Medulla oblongata (tissue), 1 donor: ENCODE results near the gene TRMT61A.
A peak's percentile ranks its signal among the peaks of the same experiment; 100 is the strongest.

Experiments used
- DNase-seq: peaks from one replicate; pipeline ENCODE4 v3.0.0-alpha.2; 2015; ENCODE audit errors: extremely low spot score

The TRMT61A gene

DNA sequence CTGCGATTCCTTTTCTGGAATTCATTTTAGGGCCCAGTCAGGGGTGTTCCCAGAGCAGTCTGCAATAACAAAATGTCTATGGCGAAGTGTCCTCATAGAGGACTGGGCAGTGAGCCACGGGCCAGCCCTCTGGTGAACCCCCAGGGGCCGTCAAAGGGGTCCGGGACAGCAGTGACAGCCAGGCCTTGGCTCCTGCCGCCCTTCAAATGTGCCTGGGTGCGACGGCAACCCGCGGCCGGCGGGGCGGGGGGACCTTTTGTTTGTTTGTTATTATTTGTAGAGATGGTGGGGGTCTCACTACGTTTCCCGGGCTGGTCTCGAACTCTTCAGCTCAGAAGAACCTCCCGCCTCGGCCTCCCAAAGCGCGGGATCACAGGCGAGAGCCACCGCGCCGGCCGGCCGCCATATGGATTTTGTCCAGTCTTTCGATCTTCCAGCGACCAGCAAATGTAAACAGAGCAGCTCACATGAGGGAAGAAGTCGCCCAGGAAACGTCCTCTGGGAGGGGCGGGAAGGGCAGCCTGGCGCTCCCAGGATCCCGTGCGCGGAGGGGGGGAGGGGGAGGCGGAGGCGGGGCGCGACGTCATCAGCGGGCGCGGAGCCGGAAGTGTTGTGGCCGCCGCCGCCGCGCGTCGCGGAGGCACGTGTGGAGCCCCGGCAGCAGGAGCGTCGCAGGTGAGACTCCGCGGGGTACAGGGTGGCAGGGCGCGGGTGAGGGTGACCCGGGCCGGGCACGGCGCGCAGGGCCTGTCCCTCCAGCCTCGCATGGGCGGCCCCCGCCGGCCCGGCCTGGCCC is at the start of gene TRMT61A:
Gene TRMT61A (plus strand): TSS at position 610 of the 796 bp plus-strand sequence. CDS start 783 bp downstream, outside the sequence.
- peak; percentile 94 for DNase-seq

DNA sequence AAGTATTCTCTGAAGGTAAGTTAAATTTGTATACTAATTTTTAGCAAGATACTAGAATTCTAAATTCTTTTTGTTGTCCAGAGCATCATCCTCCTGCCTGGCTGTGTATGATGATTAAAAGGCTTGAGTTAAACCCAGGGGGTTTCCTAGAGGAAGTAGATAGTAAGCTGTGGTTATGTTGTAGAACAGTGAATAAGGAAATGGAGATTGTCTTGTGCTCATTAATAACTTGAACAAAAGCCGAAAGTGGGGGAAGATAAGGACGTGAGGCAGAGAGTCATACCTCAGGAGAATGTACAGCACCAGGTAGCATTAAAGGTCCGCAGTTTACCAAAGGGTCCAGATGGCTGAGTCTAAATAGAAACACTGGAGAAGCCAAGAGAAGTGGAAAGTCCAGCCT is 48.4 kb upstream of the TRMT61A start:
- DNase-seq, result no peak

- no peak for DNase-seq
Observed at GRCh38 chr14:103483600-103483999, 45.4 kb upstream of the TRMT61A start.

DNA sequence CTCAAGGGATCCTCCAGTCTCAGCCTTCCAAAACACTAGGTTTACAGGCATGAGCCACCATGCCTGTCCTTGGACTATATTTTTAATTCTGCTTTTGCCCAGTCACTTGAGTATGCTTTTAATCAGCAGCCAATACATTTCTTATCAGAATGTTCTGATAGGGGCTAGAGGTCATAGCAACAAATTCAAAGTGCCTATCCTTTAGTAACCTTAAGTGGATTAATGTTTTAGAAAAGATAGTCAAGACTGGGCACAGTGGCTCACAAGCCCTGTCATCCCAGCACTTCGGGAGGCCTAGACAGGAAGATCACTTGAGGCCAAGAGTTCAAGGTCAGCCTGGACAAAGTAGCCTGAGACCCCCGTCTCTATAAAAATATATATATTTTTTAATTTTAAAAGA is 43.5 kb upstream of the TRMT61A start:
- DNase-seq, result no peak

GRCh38 chr14:103488071-103488470 is 40.9 kb upstream of the TRMT61A start:
- no peak for DNase-seq

- no peak for DNase-seq
Observed at GRCh38 chr14:103488960-103489359, 40.0 kb upstream of the TRMT61A start.

DNA sequence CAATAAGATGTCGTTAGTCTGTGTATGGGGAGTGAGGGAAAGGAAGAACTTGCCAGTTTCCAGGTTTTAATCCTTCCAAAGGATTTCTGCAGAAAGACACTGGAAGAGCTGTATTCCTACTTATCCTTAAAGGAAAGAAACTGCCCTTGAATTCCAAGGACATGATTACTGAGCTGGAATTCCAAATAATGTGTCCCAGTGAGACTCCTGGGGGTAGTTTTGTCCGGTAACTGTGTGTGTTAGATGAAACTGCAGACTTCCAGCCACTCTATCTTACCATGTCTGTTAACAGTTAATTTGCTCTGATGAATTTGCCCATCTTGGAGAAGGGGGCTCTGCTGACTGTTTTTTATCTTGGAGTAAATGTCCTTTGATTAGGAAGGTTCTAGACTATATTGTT is 39.4 kb upstream of the TRMT61A start:
- no peak for DNase-seq

DNA sequence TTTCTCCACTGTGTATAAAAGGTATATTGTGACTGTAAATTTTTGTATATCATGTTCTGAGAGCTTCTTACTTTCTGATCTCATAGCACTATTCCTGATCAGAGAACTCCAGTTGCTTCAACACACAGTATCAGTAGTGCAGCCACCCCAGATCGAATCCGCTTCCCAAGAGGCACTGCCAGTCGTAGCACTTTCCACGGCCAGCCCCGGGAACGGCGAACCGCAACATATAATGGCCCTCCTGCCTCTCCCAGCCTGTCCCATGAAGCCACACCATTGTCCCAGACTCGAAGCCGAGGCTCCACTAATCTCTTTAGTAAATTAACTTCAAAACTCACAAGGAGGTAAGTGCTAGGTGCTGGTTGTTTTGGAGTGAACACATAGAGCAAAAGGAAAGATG is 37.3 kb upstream of the TRMT61A start:
- DNase-seq, result no peak

DNA sequence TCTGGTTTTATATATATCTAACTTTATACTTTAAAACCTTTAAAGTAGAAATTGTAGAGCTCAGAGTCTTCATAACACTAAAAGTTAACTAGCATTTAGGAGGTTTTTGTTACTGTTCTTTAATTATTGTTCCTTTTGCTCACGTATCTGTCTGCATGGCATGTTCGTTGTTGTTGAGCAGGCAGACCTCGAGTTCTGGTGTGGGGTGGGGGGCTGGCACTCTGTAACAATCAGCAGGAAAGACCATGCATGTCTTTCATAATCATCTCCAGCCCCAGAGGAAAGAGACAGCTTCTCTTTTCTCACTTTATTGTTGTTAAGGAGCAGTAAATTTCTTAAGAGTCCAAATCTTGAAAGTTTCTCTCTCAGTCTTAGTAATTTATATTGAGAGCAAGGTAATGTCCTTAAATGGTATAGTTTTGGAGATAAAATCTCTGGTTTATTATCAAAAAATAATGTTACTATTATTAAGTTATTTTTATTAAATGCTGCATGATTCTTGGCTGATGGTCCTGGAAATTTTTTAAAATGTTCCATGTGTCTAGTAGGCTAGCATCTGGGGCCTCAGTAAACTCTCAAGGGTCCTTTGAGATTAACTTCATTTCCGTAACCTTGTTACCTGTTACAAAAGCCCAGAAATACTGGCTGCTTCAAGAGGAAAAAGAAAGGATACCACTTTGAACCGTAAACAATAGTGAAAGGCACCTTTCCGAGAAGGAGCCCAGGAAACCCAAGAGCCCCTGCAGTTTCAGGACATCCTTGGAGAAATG is 36.7 kb upstream of the TRMT61A start:
- no peak for DNase-seq

DNA sequence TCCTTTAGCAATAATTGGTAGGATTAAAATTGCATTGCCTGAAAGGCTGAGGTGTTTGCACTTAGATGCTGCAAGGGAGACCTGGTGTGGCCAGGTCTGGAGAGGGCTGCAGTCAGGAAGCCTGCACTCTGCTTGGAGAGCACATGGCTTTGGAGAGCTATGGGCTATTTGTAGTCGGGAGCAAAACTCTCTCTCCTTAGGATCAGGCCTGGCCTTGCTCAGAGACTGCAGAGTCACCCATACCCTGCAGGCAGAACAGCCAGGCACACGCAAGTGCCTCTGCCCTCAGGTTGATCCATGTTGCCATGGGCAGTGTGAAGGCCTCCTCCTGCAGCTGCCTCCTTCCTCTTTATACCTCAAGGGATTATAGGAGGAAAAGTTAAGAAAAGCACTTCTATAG is 33.1 kb upstream of the TRMT61A start:
- DNase-seq, result no peak

DNA sequence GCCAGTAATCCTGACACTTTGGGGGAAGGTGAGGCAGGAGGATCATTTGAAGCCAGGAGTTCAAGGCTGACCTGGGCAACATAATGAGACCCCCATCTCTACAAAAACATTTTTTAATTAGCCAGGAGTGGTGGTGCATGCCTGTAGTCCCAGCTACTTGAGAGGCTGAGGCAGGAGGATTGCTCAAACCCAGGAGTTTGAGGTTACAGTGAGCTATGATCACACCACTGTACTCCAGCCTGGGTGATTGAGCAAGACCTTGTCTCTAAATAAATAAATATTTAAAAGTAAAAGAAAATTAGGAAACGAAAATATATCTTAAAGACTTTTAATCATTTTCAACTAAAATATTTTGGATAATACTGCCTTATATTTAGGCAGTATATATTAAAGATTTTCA is 32.2 kb upstream of the TRMT61A start:
- DNase-seq, result no peak

- no peak for DNase-seq
Observed at GRCh38 chr14:103499709-103500108, 29.3 kb upstream of the TRMT61A start.

- DNase-seq, result peak; percentile 96
Observed at GRCh38 chr14:103500148-103500990, 28.6 kb upstream of the TRMT61A start.

DNA sequence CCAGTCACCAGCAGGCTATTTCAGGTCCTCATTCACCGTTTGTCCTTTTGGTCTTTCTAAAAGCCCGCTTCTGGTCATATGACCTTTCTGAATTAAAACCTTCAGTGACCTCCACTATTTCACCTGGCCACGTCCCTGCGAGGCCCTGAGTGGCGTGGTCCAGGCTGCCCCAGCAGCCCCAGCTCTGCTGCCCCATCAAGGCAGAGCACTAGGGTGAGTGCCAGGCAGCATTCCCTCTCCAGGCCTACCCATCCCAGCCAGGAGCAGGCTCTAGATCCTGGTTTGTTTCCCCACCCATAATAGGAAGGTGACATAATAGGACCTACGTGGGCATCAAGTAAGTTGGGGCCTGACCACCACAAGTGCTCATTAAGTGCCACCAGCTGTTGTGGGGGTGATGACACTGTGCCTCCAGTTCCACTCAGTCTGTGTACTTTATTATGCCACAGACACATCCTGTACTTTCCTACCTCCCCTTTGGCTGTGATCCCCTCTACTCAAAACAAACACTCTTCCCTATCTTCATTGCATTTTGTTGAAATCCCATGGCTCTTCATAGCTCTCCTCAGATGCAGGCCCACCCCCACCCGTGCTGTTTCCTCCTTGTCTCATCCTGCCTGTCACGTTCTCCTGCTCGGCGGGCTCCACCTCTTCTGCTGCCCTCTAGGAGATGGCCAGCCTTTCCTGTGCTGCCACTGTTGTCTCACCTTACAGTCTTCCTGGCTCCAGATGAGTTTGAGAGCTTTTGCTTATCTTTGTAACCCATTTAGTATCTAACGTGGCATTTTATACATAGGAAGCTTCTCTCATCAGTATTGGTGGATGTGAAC is 27.7 kb upstream of the TRMT61A start:
- DNase-seq, result no peak

DNA sequence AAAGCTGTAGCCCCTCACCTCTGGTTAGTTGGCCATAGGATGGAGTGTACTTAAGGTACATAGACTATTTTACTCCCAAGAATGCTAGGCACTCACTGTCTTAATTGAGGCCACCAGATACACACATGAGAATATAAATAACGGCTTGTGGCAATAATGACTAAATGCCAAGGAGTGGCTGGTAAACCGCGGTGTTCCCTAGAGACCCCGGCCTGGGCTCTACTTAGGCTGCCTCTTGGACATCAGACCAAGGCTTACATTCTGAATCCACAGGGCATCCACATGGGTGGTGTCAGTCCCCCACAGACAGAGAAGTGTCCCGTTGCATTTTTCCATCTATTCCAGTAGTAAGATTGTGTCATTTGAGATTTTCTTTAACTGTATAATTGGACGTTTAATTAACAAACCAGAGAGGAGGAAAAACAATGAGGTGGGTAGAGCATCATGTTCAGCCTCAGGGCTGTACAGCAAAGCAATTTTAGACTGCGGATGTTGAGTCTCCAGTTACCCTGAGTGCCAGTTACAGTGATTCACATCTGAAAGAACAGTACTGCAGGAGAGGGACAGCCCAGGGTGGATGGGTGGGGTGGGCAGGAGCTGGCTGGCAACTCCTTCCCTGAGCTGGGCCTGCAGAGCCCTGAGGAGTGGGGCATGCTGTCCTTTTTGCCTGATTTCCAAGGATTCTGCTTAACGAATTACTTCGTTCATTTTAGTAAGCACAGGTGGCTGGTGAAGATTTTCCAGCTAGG is 26.9 kb upstream of the TRMT61A start:
- DNase-seq, result no peak

DNA sequence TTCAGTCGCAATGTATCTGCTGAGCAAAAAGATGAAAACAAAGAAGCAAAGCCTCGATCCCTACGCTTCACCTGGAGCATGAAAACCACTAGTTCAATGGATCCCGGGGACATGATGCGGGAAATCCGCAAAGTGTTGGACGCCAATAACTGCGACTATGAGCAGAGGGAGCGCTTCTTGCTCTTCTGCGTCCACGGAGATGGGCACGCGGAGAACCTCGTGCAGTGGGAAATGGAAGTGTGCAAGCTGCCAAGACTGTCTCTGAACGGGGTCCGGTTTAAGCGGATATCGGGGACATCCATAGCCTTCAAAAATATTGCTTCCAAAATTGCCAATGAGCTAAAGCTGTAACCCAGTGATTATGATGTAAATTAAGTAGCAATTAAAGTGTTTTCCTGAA is 26.1 kb upstream of the TRMT61A start:
- no peak for DNase-seq

DNA sequence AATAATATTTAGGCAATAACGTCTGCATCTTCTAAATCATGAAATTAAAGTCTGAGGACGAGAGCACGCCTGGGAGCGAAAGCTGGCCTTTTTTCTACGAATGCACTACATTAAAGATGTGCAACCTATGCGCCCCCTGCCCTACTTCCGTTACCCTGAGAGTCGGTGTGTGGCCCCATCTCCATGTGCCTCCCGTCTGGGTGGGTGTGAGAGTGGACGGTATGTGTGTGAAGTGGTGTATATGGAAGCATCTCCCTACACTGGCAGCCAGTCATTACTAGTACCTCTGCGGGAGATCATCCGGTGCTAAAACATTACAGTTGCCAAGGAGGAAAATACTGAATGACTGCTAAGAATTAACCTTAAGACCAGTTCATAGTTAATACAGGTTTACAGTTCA is 25.7 kb upstream of the TRMT61A start:
- DNase-seq, result no peak

DNA sequence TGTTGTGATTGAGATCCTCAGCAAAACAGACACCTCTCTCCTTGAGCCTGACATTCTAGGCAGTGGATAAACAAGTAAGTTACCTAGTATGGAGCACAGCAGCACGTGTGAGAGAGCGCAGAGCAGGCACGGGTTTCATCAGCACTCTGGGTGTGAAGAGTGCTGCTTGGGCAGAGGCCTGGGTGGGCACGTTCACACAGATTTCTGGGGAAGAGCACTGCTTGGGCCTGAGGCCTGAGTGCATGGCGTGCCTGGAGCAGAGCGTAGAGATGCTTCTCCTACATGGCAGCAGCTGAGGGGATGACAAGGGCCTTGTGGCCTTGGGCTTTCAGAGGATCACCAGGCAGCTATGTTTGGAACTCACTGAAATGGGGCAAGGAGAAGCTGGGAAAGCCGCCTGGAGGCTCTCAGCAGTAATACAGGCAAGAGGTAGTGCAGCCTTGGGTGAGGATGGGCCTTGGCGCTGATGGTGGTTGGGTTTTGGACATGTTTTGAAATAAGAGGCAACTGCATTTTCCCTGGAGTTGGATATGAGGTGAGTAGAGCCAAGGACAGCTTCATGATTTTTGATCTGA is 23.9 kb upstream of the TRMT61A start:
- no peak for DNase-seq

DNA sequence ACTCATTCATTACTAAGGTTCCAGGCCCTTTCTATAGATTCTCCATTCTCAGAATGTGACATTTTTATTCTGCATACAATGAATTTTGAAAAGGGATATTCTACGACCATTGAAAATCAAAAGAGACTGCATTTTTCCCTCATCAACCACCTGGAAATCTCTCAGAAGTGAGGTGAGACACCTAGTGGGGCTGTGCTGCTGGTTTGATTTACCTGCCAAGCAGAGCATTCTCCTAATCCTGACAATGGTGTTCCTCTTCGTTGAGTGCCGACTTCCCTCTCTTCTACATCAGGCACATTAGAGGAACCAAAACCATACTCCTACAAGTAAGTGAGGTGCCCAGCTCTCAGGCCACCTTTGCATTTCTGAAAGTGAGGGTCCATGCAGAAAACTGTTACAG is 21.2 kb upstream of the TRMT61A start:
- DNase-seq, result no peak
